HEK293 (cell line): ENCODE data around the gene MYO15B.

ENCODE experiments used
- BCL6B ChIP-seq: fragments of 450-650 bp; formaldehyde crosslinking; IDR thresholded peaks from 2 replicates; pipeline ENCODE4 v1.5.1; 2017; ENCODE audit warnings: missing biosample characterization, missing genetic modification characterization
- CTCF ChIP-seq: fragments of 450-650 bp; formaldehyde crosslinking; IDR thresholded peaks from 2 replicates; pipeline ENCODE4 v1.5.1; 2016; ENCODE audit warnings: missing biosample characterization, missing genetic modification characterization
- ELK4 ChIP-seq: IDR thresholded peaks from 2 replicates; pipeline ENCODE4 v1.6.1; 2011; ENCODE audit warnings: mild to moderate bottlenecking, low read depth, low read length, borderline replicate concordance
- MYNN ChIP-seq: fragments of 450-650 bp; formaldehyde crosslinking; IDR thresholded peaks from 2 replicates; pipeline ENCODE4 v1.5.1; 2016; ENCODE audit warnings: missing biosample characterization, missing genetic modification characterization, borderline replicate concordance
- SCRT2 ChIP-seq: fragments of 450-650 bp; formaldehyde crosslinking; IDR thresholded peaks from 2 replicates; pipeline ENCODE4 v1.5.1; 2016; ENCODE audit warnings: missing biosample characterization, missing genetic modification characterization
- SP2 ChIP-seq: fragments of 450-650 bp; formaldehyde crosslinking; IDR thresholded peaks from 2 replicates; pipeline ENCODE4 v1.5.1; 2016; ENCODE audit warnings: missing biosample characterization, missing genetic modification characterization
- TRIM28 ChIP-seq: IDR thresholded peaks from 2 replicates; pipeline ENCODE4 v1.6.1; 2011; ENCODE audit warnings: low read length, control low read depth, borderline replicate concordance
- YY1 ChIP-seq: fragments of 450-650 bp; formaldehyde crosslinking; IDR thresholded peaks from 2 replicates; pipeline ENCODE4 v1.5.1; 2018; ENCODE audit warnings: missing biosample characterization, missing genetic modification characterization
- ZNF274 ChIP-seq, 2 experiments: fragments of 200-500 bp in 1 of 2; fragments of 450-650 bp in 1 of 2; sonication (Bioruptor generic) in 1 of 2; formaldehyde crosslinking in 1 of 2; IDR thresholded peaks; 2 replicates each; pipeline versions ENCODE4 v1.5.1 to v1.6.1; 2014 to 2016; ENCODE audit warnings: borderline replicate concordance in 1 of 2, inconsistent platforms in 1 of 2, low read length in 1 of 2, missing biosample characterization in 1 of 2, missing genetic modification characterization in 1 of 2
- ZNF362 ChIP-seq: fragments of 450-650 bp; formaldehyde crosslinking; IDR thresholded peaks from 2 replicates; pipeline ENCODE4 v1.5.1; 2016; ENCODE audit warnings: missing biosample characterization, missing genetic modification characterization
- ZNF488 ChIP-seq: fragments of 450-650 bp; formaldehyde crosslinking; IDR thresholded peaks from 2 replicates; pipeline ENCODE4 v1.5.1; 2016; ENCODE audit warnings: missing biosample characterization, missing genetic modification characterization
- ZNF624 ChIP-seq: fragments of 450-650 bp; formaldehyde crosslinking; IDR thresholded peaks from 2 replicates; pipeline ENCODE4 v1.5.1; 2017; ENCODE audit warnings: missing biosample characterization, missing genetic modification characterization
- ZNF658 ChIP-seq: fragments of 450-650 bp; formaldehyde crosslinking; IDR thresholded peaks from 2 replicates; pipeline ENCODE4; 2016; ENCODE audit warnings: missing biosample characterization, missing genetic modification characterization
- TF ChIP-seq, protein P1 (sequence below): fragments of 450-650 bp; formaldehyde crosslinking; IDR thresholded peaks from 2 replicates; pipeline ENCODE4 v1.5.1; 2016; ENCODE audit warnings: missing biosample characterization, missing genetic modification characterization

GRCh38 chr17:75573540-75573957, 14.1 kb upstream of the MYO15B start:
- no peak for TF ChIP-seq ELK4
- no peak for TF ChIP-seq ZNF274 (IDR thresholded peaks at IDR 0.05; ENCODE audit: low read length)
- no peak for TF ChIP-seq ZNF274 (tag by site-specific recombination; IDR thresholded peaks at IDR 0.05; ENCODE audit: borderline replicate concordance)
- TF ChIP-seq, protein P1, sequence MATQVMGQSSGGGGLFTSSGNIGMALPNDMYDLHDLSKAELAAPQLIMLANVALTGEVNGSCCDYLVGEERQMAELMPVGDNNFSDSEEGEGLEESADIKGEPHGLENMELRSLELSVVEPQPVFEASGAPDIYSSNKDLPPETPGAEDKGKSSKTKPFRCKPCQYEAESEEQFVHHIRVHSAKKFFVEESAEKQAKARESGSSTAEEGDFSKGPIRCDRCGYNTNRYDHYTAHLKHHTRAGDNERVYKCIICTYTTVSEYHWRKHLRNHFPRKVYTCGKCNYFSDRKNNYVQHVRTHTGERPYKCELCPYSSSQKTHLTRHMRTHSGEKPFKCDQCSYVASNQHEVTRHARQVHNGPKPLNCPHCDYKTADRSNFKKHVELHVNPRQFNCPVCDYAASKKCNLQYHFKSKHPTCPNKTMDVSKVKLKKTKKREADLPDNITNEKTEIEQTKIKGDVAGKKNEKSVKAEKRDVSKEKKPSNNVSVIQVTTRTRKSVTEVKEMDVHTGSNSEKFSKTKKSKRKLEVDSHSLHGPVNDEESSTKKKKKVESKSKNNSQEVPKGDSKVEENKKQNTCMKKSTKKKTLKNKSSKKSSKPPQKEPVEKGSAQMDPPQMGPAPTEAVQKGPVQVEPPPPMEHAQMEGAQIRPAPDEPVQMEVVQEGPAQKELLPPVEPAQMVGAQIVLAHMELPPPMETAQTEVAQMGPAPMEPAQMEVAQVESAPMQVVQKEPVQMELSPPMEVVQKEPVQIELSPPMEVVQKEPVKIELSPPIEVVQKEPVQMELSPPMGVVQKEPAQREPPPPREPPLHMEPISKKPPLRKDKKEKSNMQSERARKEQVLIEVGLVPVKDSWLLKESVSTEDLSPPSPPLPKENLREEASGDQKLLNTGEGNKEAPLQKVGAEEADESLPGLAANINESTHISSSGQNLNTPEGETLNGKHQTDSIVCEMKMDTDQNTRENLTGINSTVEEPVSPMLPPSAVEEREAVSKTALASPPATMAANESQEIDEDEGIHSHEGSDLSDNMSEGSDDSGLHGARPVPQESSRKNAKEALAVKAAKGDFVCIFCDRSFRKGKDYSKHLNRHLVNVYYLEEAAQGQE, result no peak
- TF ChIP-seq MYNN (tag by site-specific recombination), result no peak
- no peak for TF ChIP-seq ZNF488 (tag by site-specific recombination)
- TF ChIP-seq SP2 (tag by site-specific recombination), result no peak
- no peak for TF ChIP-seq CTCF (tag by site-specific recombination)
- no peak for TF ChIP-seq BCL6B (tag by site-specific recombination)
- no peak for TF ChIP-seq TRIM28
- TF ChIP-seq ZNF362 (tag by site-specific recombination), result no peak
- no peak for TF ChIP-seq ZNF658 (tag by site-specific recombination)
- no peak for TF ChIP-seq SCRT2 (tag by site-specific recombination)
- no peak for TF ChIP-seq YY1 (tag by site-specific recombination)
- no peak for TF ChIP-seq ZNF624 (tag by site-specific recombination)
